GM21723 (cell line): ENCODE data around the gene MLLT1.
A peak's percentile ranks its signal among the peaks of the same experiment; 100 is the strongest.
"Not testable (repeated sequence)": the region's sequence is repeated elsewhere in the genome, so short reads cannot be mapped to it uniquely, and the experiment has no call there.

ENCODE experiments used
- ATAC-seq: cut with Tn5 transposase; IDR thresholded peaks from one replicate; pipeline ENCODE4 v1.9.1; 2021; ENCODE audit warnings: mild to moderate bottlenecking, moderate library complexity; ENCODE audit not compliant: unreplicated experiment

The MLLT1 gene, protein sequence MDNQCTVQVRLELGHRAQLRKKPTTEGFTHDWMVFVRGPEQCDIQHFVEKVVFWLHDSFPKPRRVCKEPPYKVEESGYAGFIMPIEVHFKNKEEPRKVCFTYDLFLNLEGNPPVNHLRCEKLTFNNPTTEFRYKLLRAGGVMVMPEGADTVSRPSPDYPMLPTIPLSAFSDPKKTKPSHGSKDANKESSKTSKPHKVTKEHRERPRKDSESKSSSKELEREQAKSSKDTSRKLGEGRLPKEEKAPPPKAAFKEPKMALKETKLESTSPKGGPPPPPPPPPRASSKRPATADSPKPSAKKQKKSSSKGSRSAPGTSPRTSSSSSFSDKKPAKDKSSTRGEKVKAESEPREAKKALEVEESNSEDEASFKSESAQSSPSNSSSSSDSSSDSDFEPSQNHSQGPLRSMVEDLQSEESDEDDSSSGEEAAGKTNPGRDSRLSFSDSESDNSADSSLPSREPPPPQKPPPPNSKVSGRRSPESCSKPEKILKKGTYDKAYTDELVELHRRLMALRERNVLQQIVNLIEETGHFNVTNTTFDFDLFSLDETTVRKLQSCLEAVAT

GRCh38 chr19:6279931-6280591 lies at the start of gene MLLT1:
TSS of gene MLLT1 (minus strand) at chr19:6279975. CDS start at chr19:6279784, 191 bp downstream.
- peak; percentile 81 for ATAC-seq

DNA sequence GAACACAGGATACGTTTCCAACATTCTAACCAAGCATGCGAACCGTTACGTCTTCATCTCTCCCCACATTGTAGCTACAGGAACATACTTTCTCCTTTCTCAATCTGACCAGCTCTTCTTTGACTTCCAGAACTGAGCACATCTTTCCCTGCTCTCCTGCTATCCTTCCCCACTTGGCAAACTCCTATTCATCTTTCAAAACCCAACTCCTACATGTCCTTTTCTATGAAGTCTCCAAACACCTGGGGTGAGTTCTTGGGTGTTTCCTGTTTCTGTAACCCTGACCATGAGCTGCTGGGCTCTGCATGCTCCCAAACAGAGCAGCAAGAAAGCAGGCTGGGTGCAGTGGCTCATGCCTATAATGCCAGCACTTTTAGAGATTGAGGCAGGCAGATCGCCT lies 47.0 kb upstream of the MLLT1 start:
- ATAC-seq = no peak

DNA sequence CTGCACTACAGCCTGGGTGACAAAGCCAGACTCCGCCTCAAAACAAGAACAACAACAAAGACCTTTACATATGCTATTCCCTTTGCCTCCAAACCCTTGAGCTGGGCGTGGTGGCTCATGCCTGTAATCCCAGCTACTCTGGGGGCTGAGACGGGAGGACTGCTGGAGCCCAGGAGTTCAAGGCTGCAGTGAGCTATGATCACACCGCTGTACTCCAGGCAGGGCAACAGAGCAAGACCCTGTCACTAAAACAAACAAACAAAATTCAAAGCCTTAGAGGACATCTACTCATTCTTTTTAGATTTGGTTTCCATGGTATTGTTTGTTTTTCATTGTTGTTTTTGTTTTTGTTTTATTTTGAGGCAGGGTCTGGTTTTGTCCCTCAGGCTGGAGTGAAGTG lies 45.8 kb upstream of the MLLT1 start:
- ATAC-seq = no peak

GRCh38 chr19:6324757-6325156 lies 45.0 kb upstream of the MLLT1 start:
- no peak for ATAC-seq

- no peak for ATAC-seq
Measured at GRCh38 chr19:6322284-6322683, 42.5 kb upstream of the MLLT1 start.

DNA sequence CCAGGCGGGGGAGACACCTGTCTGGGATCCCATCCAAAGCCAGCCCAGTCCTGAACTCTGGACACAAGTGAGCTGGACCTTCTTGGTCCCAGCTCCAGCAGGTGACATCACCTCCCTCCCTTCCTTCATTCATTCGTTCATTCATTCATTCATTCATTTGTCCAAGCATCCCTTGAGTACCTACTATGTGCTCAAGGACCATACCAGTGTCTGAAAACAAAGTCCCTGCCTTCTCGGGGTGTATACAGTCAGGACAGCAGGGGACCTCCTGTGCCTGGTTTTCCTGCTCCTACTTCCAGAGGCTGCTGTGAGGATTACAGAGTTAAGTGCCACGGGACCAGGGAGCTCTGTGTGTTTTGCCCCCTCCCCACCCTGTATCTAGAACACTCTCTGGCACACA lies 39.6 kb upstream of the MLLT1 start:
- ATAC-seq = no peak

- ATAC-seq = no peak
Measured at GRCh38 chr19:6318772-6319171, 39.0 kb upstream of the MLLT1 start.

DNA sequence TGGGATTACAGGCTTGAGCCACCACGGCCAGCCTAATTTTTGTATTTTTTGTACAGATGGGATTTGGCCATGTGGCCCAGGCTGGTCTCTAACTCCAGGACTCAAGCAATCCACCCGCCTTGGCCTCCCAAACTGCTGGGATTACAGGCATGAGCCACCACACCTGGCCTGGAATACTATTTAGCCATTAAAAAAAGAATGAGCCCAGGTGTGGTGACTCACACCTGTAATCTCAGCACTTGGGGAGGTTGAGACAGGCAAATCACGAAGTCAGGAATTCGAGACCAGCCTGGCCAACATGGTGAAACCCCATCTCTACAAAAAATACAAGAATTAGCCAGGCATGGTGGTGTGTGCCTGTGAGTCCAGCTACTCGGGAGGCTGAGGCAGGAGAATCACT lies 35.9 kb upstream of the MLLT1 start:
- not testable (repeated sequence) for ATAC-seq

- ATAC-seq = no peak
Measured at GRCh38 chr19:6313398-6313969, 33.7 kb upstream of the MLLT1 start.

- ATAC-seq = no peak
Measured at GRCh38 chr19:6312018-6312417, 32.2 kb upstream of the MLLT1 start.

DNA sequence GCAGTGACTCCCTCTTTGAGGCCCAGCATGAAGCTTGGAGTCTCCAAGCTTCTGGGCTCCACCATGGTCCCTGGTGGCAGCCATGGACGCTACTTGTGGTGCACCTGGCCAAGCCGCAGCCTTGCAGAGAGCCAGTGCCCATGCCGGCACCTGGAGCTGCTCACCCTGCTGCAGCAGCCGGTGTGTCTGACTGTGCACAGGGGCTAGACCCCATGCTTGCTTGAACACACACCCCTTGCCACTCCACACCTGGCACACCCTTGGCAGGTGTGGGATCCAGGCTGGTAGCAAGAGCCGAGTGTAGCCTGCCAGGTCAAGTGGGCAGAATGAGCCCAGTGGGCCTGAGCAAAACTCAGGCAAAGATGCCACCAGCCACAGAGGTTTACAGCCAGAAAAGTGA lies 18.6 kb upstream of the MLLT1 start:
- ATAC-seq = no peak

DNA sequence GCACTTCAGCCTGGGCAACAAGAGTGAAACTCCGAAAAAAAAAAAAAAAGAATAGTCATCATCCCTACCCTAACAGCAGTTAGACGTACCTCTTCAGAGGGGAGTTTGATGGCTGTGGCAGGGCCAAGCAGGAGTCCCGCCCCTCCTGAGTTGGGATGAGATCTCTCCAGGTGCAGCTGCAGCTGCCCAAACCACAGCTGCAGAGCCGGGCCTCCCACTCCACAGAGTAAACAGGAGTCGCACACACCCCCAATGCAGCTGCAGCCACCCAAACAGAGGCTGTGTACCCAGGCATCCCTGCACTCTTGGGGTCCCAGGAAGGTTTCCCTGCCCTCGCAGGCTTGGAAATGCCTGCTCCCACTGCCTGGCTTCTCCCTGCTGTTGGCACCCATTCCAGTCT lies 17.4 kb upstream of the MLLT1 start:
- no peak for ATAC-seq

GRCh38 chr19:6292006-6292405 lies 12.2 kb upstream of the MLLT1 start:
- no peak for ATAC-seq

- ATAC-seq = no peak
Measured at GRCh38 chr19:6288737-6289136, 9.0 kb upstream of the MLLT1 start.

GRCh38 chr19:6287269-6287885 lies 7.6 kb upstream of the MLLT1 start:
- ATAC-seq = no peak

- no peak for ATAC-seq
Measured at GRCh38 chr19:6286676-6287075, 6.9 kb upstream of the MLLT1 start.

GRCh38 chr19:6282393-6282792 lies 2.6 kb upstream of the MLLT1 start:
- not testable (repeated sequence) for ATAC-seq

- ATAC-seq = peak; percentile 34
Measured at GRCh38 chr19:6279620-6279930, 200 bp downstream of the MLLT1 start.

- no peak for ATAC-seq
Measured at GRCh38 chr19:6278740-6279619, 795 bp downstream of the MLLT1 start.

- ATAC-seq = no peak
Measured at GRCh38 chr19:6278051-6278450, 1.7 kb downstream of the MLLT1 start.

DNA sequence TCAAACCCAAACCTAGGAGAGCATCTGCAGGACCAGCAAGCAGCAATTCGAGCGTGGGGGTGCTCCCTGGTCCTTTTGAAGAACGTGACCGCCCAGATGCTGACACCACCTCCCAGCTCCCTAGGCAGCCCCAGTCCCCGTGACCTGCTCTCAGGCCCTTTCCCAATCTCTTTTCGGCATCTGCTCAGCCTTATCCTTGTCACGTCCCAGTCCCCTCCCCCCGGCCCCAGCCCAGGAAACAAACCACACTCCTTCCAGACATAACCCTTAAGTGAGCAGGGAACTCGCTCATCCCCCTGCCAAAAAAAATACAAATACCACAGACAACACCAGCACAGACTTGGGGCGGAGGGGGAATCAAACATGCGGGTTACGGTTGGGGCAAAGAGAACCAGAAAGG lies 3.3 kb downstream of the MLLT1 start:
- no peak for ATAC-seq
